ENCODE results near the gene KIZ.

The KIZ gene

GRCh38 chr20:21105429-21106170, 20.3 kb upstream of the KIZ start:
- DNase-seq: no peak

GRCh38 chr20:21106171-21107017, 19.5 kb upstream of the KIZ start, which contains the start of gene LINC00237:
LINC00237 (minus strand) TSS chr20:21106358.
- no peak for DNase-seq

GRCh38 chr20:21109144-21109543, 16.7 kb upstream of the KIZ start:
- no peak for DNase-seq

- no peak for DNase-seq
Observed at GRCh38 chr20:21110811-21111210, 15.1 kb upstream of the KIZ start.

GRCh38 chr20:21111416-21111815, 14.5 kb upstream of the KIZ start:
- DNase-seq: no peak

- DNase-seq: no peak
Observed at GRCh38 chr20:21113697-21114096, 12.2 kb upstream of the KIZ start.

- no peak for DNase-seq
Observed at GRCh38 chr20:21114584-21114983, 11.3 kb upstream of the KIZ start.

- no peak for DNase-seq
Observed at GRCh38 chr20:21117521-21117920, 8.4 kb upstream of the KIZ start.

GRCh38 chr20:21118138-21118537, 7.7 kb upstream of the KIZ start:
- DNase-seq: no peak

GRCh38 chr20:21118782-21119181, 7.1 kb upstream of the KIZ start:
- DNase-seq: no peak

- no peak for DNase-seq
Observed at GRCh38 chr20:21124190-21124589, 1.7 kb upstream of the KIZ start.

GRCh38 chr20:21125072-21125848, 622 bp upstream of the KIZ start:
- DNase-seq: peak; percentile 75

- DNase-seq: no peak
Observed at GRCh38 chr20:21126581-21126870, 644 bp downstream of the KIZ start.

- DNase-seq: no peak
Observed at GRCh38 chr20:21127201-21127981, 1.5 kb downstream of the KIZ start.

GRCh38 chr20:21129861-21130260, 4.0 kb downstream of the KIZ start:
- DNase-seq: no peak

GRCh38 chr20:21133404-21133803, 7.5 kb downstream of the KIZ start:
- no peak for DNase-seq

GRCh38 chr20:21133917-21134622, 8.2 kb downstream of the KIZ start:
- no peak for DNase-seq

- DNase-seq: no peak
Observed at GRCh38 chr20:21134883-21135493, 9.1 kb downstream of the KIZ start.

GRCh38 chr20:21136015-21136732, 10.3 kb downstream of the KIZ start:
- DNase-seq: no peak

GRCh38 chr20:21137078-21137477, 11.2 kb downstream of the KIZ start:
- no peak for DNase-seq
